IgD-negative memory B cell (primary cell): Measurements from ENCODE around the gene STKLD1. TPM values are rescaled to one million over a fixed set of nuclear protein-coding genes. Genes with fewer than 3 reads are reported as not detected.
"Not testable (repeated sequence)": the region's sequence is repeated elsewhere in the genome, so short reads cannot be mapped to it uniquely, and the experiment has no call there.

Experiments used
- H3K27ac Mint-ChIP-seq, 3 donors: one replicate each; pipeline ENCODE4 v1.8.0; 2020 to 2022; ENCODE audit warnings: mild to moderate bottlenecking in 3 of 3, mixed read lengths in 3 of 3, moderate library complexity in 1 of 3
- H3K27me3 Mint-ChIP-seq: one replicate; pipeline ENCODE4 v1.8.0; 2021; ENCODE audit warnings: mixed read lengths
- H3K36me3 Mint-ChIP-seq: one replicate; pipeline ENCODE4 v1.8.0; 2020; ENCODE audit warnings: mild to moderate bottlenecking, mixed read lengths
- H3K4me1 Mint-ChIP-seq, 3 donors: one replicate each; pipeline ENCODE4 v1.8.0; 2020 to 2022; ENCODE audit warnings: mixed read lengths in 3 of 3, mild to moderate bottlenecking in 1 of 3
- H3K4me3 Mint-ChIP-seq, 4 donors: one replicate each; pipeline ENCODE4 v1.8.0; 2020 to 2022; ENCODE audit warnings: mild to moderate bottlenecking in 4 of 4, mixed read lengths in 4 of 4, moderate library complexity in 3 of 4
- H3K9me3 Mint-ChIP-seq, 3 donors: one replicate each; pipeline ENCODE4 v1.8.0; 2020 to 2021; ENCODE audit warnings: mixed read lengths in 3 of 3, mild to moderate bottlenecking in 1 of 3
- polyA plus RNA-seq: library from polyadenylated mRNA; unstranded; fragments of 300-500 nt; fragmentation: Illumina TruSeq; gene quantifications from one replicate; pipeline ENCODE4 v1.2.3, GENCODE V29; 2021

STKLD1 gene
- polyA plus RNA-seq, 1 donor from 2014 or later, result 0.16 TPM

DNA sequence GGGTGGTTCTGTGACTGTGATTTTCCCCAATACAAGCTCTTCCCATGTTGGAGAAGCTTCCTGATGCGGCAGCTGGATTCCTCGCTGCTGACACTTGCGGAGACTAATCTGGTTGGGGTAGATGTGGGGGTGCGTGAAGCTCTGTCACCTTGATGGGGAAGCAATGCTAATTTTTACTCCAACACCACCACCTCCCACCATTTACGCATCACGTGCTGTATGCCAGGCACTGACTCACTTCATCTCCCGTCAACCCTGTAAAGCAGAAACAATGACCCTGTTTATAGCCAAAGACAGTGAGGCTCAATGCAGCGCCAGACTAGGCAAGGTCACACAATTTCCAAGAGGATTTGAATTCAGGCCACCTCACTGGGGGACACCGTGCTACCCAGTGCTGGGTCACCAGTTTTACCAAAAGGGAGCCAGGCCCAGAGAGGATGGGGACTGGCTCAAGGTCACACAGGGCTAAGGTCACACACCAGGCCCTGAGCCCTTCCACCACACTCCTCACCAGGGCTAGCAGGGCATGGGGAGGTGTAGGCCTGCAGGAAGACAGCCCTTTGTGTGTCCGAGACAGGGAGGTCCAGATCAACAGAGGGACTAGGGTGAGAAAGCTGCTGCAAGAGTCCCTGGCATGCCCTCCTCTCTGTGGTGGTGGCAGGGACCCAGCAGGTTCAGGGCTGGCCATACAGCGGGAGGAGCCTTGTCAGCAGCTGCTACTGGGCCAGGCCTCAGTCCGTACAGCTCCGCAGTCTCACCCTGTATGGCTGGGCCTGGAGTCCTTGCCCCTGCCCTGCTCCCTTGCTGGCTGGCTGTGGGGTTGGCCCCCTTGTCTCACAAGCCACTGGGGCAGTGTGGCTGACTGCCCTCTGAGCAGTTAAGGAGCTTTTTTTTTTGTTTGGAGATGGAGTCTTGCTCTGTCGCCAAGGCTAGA is 3.3 kb downstream of the STKLD1 start:
- H3K9me3 Mint-ChIP-seq, result no peaks in the 10 kb centered on the region
- no peak overlapping the region for H3K27ac Mint-ChIP-seq
- H3K4me3 Mint-ChIP-seq, result no peak overlapping the region
- H3K36me3 Mint-ChIP-seq, result no peaks in the 10 kb centered on the region
- H3K27me3 Mint-ChIP-seq, result no peaks in the 10 kb centered on the region
- peaks cover 7 to 8% (median 7%) of the 10 kb centered on the region in 3 donors for H3K4me1 Mint-ChIP-seq

DNA sequence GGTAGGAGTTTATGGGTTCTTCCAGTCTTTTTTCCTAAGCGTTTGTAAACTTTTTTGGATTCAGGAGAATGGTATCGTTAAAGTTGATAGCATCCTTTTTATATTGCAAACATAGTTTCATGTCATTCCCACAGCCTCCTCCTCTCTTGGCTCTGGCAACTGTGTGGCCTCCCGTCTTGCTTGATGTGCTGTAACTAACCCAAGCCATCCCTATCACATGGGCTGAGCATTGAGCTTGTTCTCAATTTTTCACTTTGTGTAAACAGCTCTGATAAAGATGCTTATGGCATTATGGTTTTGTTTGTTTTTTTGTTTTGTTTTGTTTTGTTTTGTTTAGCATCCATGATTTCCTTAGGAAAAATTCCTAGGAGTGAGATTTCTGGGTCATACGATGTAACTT is 4.6 kb downstream of the STKLD1 start:
- Mint-ChIP-seq H3K4me1 (peaks cover 0 to 1% (median 0%) of the 10 kb centered on the region in 3 donors), H3K9me3 (no peaks in the 10 kb centered on the region), H3K4me3 (peak overlapping the region in 2 of 4 donors; percentile 4 to 37), H3K36me3 (no peaks in the 10 kb centered on the region), H3K27me3 (no peaks in the 10 kb centered on the region), H3K27ac (no peak overlapping the region)

- no peak overlapping the region for H3K4me3 Mint-ChIP-seq
- no peak overlapping the region for H3K27ac Mint-ChIP-seq
- no peaks in the 10 kb centered on the region for H3K36me3 Mint-ChIP-seq
- H3K27me3 Mint-ChIP-seq, result no peaks in the 10 kb centered on the region
- no peaks in the 10 kb centered on the region for H3K4me1 Mint-ChIP-seq
- H3K9me3 Mint-ChIP-seq, result no peaks in the 10 kb centered on the region
Observed at GRCh38 chr9:133382507-133383141, 6.5 kb downstream of the STKLD1 start.

GRCh38 chr9:133383438-133383837 is 7.3 kb downstream of the STKLD1 start:
- Mint-ChIP-seq H3K27ac (no peak overlapping the region), H3K27me3 (no peaks in the 10 kb centered on the region), H3K9me3 (no peaks in the 10 kb centered on the region), H3K36me3 (no peaks in the 10 kb centered on the region), H3K4me1 (no peaks in the 10 kb centered on the region), H3K4me3 (no peak overlapping the region)

GRCh38 chr9:133384736-133385321 is 8.7 kb downstream of the STKLD1 start:
- no peaks in the 10 kb centered on the region for H3K36me3 Mint-ChIP-seq
- no peaks in the 10 kb centered on the region for H3K4me1 Mint-ChIP-seq
- no peak overlapping the region for H3K4me3 Mint-ChIP-seq
- peaks cover 3% of the 10 kb centered on the region for H3K27me3 Mint-ChIP-seq
- H3K27ac Mint-ChIP-seq, result no peak overlapping the region
- H3K9me3 Mint-ChIP-seq, result no peaks in the 10 kb centered on the region

GRCh38 chr9:133385452-133385851 is 9.3 kb downstream of the STKLD1 start:
- no peaks in the 10 kb centered on the region for H3K4me1 Mint-ChIP-seq
- no peaks in the 10 kb centered on the region for H3K9me3 Mint-ChIP-seq
- H3K27me3 Mint-ChIP-seq, result peaks cover 3% of the 10 kb centered on the region
- H3K4me3 Mint-ChIP-seq, result no peak overlapping the region
- no peaks in the 10 kb centered on the region for H3K36me3 Mint-ChIP-seq
- H3K27ac Mint-ChIP-seq, result no peak overlapping the region

GRCh38 chr9:133386338-133386737 is 10.2 kb downstream of the STKLD1 start:
- Mint-ChIP-seq H3K4me3 (no peak overlapping the region), H3K4me1 (no peaks in the 10 kb centered on the region), H3K36me3 (no peaks in the 10 kb centered on the region), H3K27me3 (peaks cover 4% of the 10 kb centered on the region), H3K9me3 (no peaks in the 10 kb centered on the region), H3K27ac (no peak overlapping the region)

GRCh38 chr9:133387680-133388079 is 11.5 kb downstream of the STKLD1 start:
- Mint-ChIP-seq H3K27ac (no peak overlapping the region), H3K36me3 (no peaks in the 10 kb centered on the region), H3K4me3 (no peak overlapping the region), H3K4me1 (no peaks in the 10 kb centered on the region), H3K27me3 (peaks cover 4% of the 10 kb centered on the region), H3K9me3 (no peaks in the 10 kb centered on the region)

DNA sequence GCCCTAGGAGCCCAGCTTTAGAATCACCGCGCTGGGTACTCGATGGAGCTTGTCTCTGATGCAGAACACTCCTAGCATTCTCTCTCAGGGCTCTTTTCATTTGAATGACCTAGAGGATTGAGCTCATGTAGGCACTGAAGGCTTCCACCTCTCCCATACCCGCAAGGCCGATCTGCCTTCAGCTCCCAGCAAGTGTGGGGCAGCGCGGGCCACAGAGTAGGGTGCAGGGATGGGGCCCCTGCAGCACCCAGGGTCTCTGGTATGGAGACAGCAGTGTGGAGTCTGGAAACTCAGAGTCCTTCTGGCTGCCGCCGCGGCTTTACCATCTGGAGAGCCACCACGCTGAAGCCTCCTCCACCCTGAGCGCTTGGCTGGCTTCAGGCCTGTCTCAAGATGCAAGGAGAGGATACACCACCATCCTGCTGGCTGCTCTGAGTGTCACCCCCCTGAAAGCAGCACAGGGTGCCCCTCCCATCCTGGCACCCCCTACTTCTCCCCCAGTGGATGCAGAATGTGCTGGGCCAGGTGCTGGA is 12.9 kb downstream of the STKLD1 start:
- peaks cover 4% of the 10 kb centered on the region for H3K27me3 Mint-ChIP-seq
- no peak overlapping the region for H3K27ac Mint-ChIP-seq
- H3K9me3 Mint-ChIP-seq, result no peaks in the 10 kb centered on the region
- H3K4me1 Mint-ChIP-seq, result no peaks in the 10 kb centered on the region
- H3K4me3 Mint-ChIP-seq, result no peak overlapping the region
- no peaks in the 10 kb centered on the region for H3K36me3 Mint-ChIP-seq

DNA sequence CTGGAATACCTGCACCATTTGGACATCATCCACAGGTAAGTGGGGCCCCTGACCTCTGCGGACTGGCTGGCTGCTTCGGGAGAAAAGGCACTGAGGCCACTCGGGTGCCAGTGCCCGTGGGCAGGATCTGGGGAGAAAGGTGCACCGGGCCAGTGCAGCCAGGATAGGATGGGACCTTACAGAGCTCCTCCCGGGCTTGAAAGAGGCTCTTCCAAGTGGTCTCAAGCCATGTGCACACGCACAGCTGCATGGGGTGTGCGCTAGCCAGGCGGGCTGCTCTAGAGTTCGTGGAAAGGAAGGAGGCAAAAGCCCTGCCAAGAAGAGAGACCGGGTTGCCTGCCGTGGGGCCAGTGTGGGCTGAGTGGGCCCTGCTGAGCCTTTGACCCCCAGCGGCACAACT is 13.4 kb downstream of the STKLD1 start:
- Mint-ChIP-seq H3K4me1 (no peaks in the 10 kb centered on the region), H3K9me3 (no peaks in the 10 kb centered on the region), H3K27ac (no peak overlapping the region), H3K36me3 (no peaks in the 10 kb centered on the region), H3K4me3 (peak overlapping the region in 1 of 4 donors; percentile 67), H3K27me3 (peaks cover 4% of the 10 kb centered on the region)

DNA sequence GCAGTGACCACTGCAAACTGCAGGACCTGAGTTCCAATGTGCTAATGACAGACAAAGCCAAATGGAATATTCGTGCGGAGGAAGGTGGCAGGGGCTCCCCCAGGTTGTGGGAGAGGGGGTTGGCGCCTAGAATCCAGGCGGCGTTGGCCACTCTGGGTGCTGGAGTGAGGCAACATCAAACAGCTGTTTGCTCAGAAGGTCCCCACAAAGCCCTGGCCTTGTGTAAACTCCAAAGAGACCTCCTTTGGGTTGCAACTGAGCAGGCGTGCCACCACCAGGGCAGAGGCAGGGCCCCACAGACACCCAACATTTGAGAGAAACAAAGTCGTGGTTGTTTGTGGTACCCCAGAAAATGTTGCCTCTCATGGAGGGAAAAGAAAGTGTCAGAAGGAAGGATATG is 14.5 kb downstream of the STKLD1 start:
- Mint-ChIP-seq H3K27ac (no peak overlapping the region), H3K4me1 (no peaks in the 10 kb centered on the region), H3K9me3 (no peaks in the 10 kb centered on the region), H3K27me3 (peaks cover 4% of the 10 kb centered on the region), H3K36me3 (no peaks in the 10 kb centered on the region), H3K4me3 (no peak overlapping the region)

GRCh38 chr9:133391449-133391848 is 15.3 kb downstream of the STKLD1 start:
- H3K4me1 Mint-ChIP-seq, H3K4me3 Mint-ChIP-seq, H3K36me3 Mint-ChIP-seq, H3K27me3 Mint-ChIP-seq, H3K9me3 Mint-ChIP-seq, H3K27ac Mint-ChIP-seq: not testable (repeated sequence)

DNA sequence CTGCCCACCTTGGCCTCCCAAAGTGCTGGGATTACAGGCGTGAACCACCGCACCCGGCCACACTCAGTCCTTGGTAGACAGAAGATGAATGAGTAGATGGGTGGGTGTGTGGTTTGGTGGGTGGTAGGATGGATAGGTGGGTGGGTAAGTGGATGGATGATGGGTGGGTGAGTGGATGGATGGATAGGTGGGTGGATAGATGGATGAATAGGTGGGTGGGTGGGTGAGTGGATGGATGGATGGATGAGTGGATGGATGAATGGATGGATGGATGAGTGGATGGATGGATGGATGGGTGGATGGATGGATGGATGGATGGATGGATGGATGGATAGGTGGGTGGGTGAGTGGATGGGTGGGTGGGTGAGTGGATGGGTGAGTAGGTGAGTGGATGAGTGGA is 16.1 kb downstream of the STKLD1 start:
- H3K27ac Mint-ChIP-seq, H3K9me3 Mint-ChIP-seq, H3K4me3 Mint-ChIP-seq, H3K4me1 Mint-ChIP-seq, H3K27me3 Mint-ChIP-seq, H3K36me3 Mint-ChIP-seq: not testable (repeated sequence)

DNA sequence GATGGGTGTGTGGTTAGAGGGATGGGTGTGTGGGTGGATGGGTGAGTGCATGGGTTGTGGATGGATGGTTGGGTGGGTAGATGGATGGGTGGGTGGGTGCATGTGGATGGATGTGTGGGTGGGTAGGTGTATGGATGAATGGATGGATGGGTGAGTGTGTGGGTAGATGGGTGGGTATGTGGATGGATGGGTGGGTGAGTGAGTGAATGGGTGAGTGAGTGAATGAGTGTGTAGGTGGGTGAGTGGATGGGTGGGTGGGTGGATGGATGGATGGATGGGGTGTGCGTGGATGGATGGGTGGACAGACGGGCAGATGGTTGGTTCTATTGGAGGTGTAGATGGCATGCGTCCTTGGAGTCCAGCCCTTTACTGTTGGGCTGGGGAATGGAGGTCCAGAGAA is 17.2 kb downstream of the STKLD1 start:
- Mint-ChIP-seq H3K4me3 (no peak overlapping the region), H3K27me3 (peaks cover 4% of the 10 kb centered on the region), H3K9me3 (no peaks in the 10 kb centered on the region), H3K27ac (no peak overlapping the region), H3K4me1 (no peaks in the 10 kb centered on the region), H3K36me3 (no peaks in the 10 kb centered on the region)

DNA sequence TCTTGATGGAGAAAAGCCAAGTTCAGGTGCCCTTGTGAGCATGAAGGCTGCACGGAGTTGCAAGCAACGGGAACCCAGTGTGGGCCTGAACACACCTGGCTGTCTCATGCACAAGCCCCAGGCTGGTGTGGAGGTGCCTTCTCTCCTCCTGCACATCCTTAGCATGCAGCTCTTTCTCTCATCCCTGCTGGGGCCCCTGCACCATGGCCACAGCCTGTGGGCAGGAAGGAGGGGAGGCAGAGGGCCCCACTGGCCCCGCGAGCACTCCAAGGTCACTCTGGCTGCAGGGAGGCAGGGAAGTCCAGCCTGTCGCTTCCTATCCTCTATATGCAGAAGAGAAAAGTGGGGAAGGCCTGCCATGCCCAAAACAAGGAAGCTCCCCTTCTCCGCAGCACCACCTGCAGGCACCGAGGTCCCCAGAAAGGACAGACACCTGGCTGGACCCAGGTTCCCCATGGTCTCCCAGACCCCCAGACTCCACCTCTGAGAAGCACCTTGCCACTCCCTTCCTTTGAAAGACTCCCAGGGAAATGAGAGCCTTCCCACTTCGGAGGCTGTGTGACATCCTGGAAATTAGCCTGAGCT is 18.6 kb downstream of the STKLD1 start:
- Mint-ChIP-seq H3K36me3 (no peaks in the 10 kb centered on the region), H3K27ac (peak overlapping the region in 1 of 3 donors; percentile 31), H3K27me3 (peaks cover 2% of the 10 kb centered on the region), H3K9me3 (no peaks in the 10 kb centered on the region), H3K4me1 (no peaks in the 10 kb centered on the region), H3K4me3 (no peak overlapping the region)
